Stimulated activated CD4-positive, alpha-beta T cell treated with anti-CD3 and anti-CD28 coated beads, Interleukin-15, amount 100 ng/mL, for 24 hours (primary cell): ENCODE results near the gene EPB41L2.

ENCODE experiments used
- DNase-seq: peaks from one replicate; pipeline ENCODE4 v3.0.0-alpha.2; 2020

The EPB41L2 gene

GRCh38 chr6:130896249-130896648 lies 166.8 kb downstream of the EPB41L2 start:
- no peak for DNase-seq

GRCh38 chr6:130895516-130895915 lies 167.5 kb downstream of the EPB41L2 start:
- no peak for DNase-seq

GRCh38 chr6:130893766-130894165 lies 169.3 kb downstream of the EPB41L2 start:
- no peak for DNase-seq

- no peak for DNase-seq
Measured at GRCh38 chr6:130893277-130893676, 169.8 kb downstream of the EPB41L2 start.

GRCh38 chr6:130890521-130890971 lies 172.5 kb downstream of the EPB41L2 start:
- DNase-seq: no peak

GRCh38 chr6:130889423-130889822 lies 173.6 kb downstream of the EPB41L2 start:
- DNase-seq: no peak

GRCh38 chr6:130888246-130888645 lies 174.8 kb downstream of the EPB41L2 start:
- no peak for DNase-seq

- no peak for DNase-seq
Measured at GRCh38 chr6:130886966-130887365, 176.1 kb downstream of the EPB41L2 start.

GRCh38 chr6:130885392-130886192 lies 177.5 kb downstream of the EPB41L2 start:
- DNase-seq: peak; percentile 77

- DNase-seq: no peak
Measured at GRCh38 chr6:130882370-130882769, 180.7 kb downstream of the EPB41L2 start.

GRCh38 chr6:130879826-130880225 lies 183.2 kb downstream of the EPB41L2 start:
- no peak for DNase-seq

- no peak for DNase-seq
Measured at GRCh38 chr6:130873746-130874145, 189.3 kb downstream of the EPB41L2 start.

GRCh38 chr6:130872250-130873095 lies 190.6 kb downstream of the EPB41L2 start:
- DNase-seq: peak; percentile 79

GRCh38 chr6:130870179-130870880 lies 192.7 kb downstream of the EPB41L2 start:
- no peak for DNase-seq

- no peak for DNase-seq
Measured at GRCh38 chr6:130869681-130870080, 193.4 kb downstream of the EPB41L2 start.

- DNase-seq: no peak
Measured at GRCh38 chr6:130865793-130866192, 197.3 kb downstream of the EPB41L2 start.

- DNase-seq: no peak
Measured at GRCh38 chr6:130864344-130864743, 198.7 kb downstream of the EPB41L2 start.

- no peak for DNase-seq
Measured at GRCh38 chr6:130863415-130864230, 199.4 kb downstream of the EPB41L2 start.

GRCh38 chr6:130862370-130862769 lies 200.7 kb downstream of the EPB41L2 start:
- DNase-seq: no peak

- no peak for DNase-seq
Measured at GRCh38 chr6:130859161-130859867, 203.7 kb downstream of the EPB41L2 start.

GRCh38 chr6:130858498-130859160 lies 204.4 kb downstream of the EPB41L2 start:
- DNase-seq: no peak
